HEK293 (cell line): Measurements from ENCODE around the gene PLIN5.

Source experiments
- CTCF ChIA-PET: fragments of 350-600 bp; formaldehyde crosslinking; extraction: SDS; loops from one replicate; lab custom pipeline; 2021; ENCODE audit warnings: antibody characterized with exemption; lab: Yijun Ruan, JAX
- POLR2A ChIA-PET: fragments of 300-600 bp; formaldehyde crosslinking; extraction: SDS; loops from one replicate; lab custom pipeline; 2020; ENCODE audit warnings: antibody characterized with exemption, inconsistent platforms; lab: Yijun Ruan, JAX
- H3K27ac ChIP-seq: fragments of 200-500 bp; sonication (Bioruptor generic); 2 replicates; pipeline ENCODE4 v1.5.1; 2014; ENCODE audit warnings: low read depth, low read length, control low read depth, inconsistent platforms; ENCODE audit errors: extremely low read depth
- H3K36me3 ChIP-seq, 2 experiments: fragments of 200-500 bp in 1 of 2; sonication (Bioruptor generic) in 1 of 2; 1 replicate in 1 of 2; 2 replicates in 1 of 2; pipeline ENCODE4 v1.5.1; 2014 to 2017; ENCODE audit warnings: inconsistent platforms in 2 of 2, low read length in 2 of 2; ENCODE audit not compliant: control insufficient read depth in 2 of 2, insufficient read depth in 1 of 2
- H3K4me1 ChIP-seq: fragments of 200-500 bp; sonication (Bioruptor generic); 2 replicates; pipeline ENCODE4 v1.5.1; 2014; ENCODE audit warnings: mild to moderate bottlenecking, low read length, inconsistent platforms; ENCODE audit not compliant: control insufficient read depth, insufficient read depth
- H3K4me3 ChIP-seq: 2 replicates; pipeline ENCODE4 v1.5.1; 2011; ENCODE audit warnings: low read depth, mild to moderate bottlenecking, control low read depth, low read length, moderate library complexity
- H3K9me3 ChIP-seq: fragments of 200-500 bp; sonication (Bioruptor generic); 2 replicates; pipeline ENCODE4 v1.5.1; 2014; ENCODE audit warnings: low read depth, low read length, inconsistent platforms; ENCODE audit not compliant: control insufficient read depth, insufficient read depth
- GLI4 ChIP-seq: fragments of 450-650 bp; formaldehyde crosslinking; IDR thresholded peaks from 2 replicates; pipeline ENCODE4 v1.5.1; 2016; ENCODE audit warnings: missing biosample characterization, missing genetic modification characterization
- PATZ1 ChIP-seq: fragments of 450-650 bp; formaldehyde crosslinking; IDR thresholded peaks from 2 replicates; pipeline ENCODE4 v1.5.1; 2016; ENCODE audit warnings: missing biosample characterization, missing genetic modification characterization
- SCRT2 ChIP-seq: fragments of 450-650 bp; formaldehyde crosslinking; IDR thresholded peaks from 2 replicates; pipeline ENCODE4 v1.5.1; 2016; ENCODE audit warnings: missing biosample characterization, missing genetic modification characterization
- SETDB1 ChIP-seq: IDR thresholded peaks from one replicate; pipeline ENCODE4 v1.6.1; 2017; ENCODE audit warnings: mild to moderate bottlenecking, low read length, moderate library complexity, mixed read lengths; ENCODE audit not compliant: insufficient read length
- WT1 ChIP-seq: fragments of 450-650 bp; formaldehyde crosslinking; IDR thresholded peaks from 2 replicates; pipeline ENCODE4 v1.5.1; 2016; ENCODE audit warnings: missing biosample characterization, missing genetic modification characterization
- ZBTB1 ChIP-seq: fragments of 450-650 bp; formaldehyde crosslinking; IDR thresholded peaks from 2 replicates; pipeline ENCODE4 v1.5.1; 2016; ENCODE audit warnings: missing biosample characterization, missing genetic modification characterization
- ZBTB17 ChIP-seq: fragments of 450-650 bp; formaldehyde crosslinking; IDR thresholded peaks from 2 replicates; pipeline ENCODE4 v1.5.1; 2016; ENCODE audit warnings: missing biosample characterization, missing genetic modification characterization
- ZBTB26 ChIP-seq: fragments of 450-650 bp; formaldehyde crosslinking; optimal IDR thresholded peaks from 2 replicates; pipeline ENCODE3; 2016; ENCODE audit warnings: missing biosample characterization, mild to moderate bottlenecking, missing genetic modification characterization
- ZNF23 ChIP-seq: fragments of 450-650 bp; formaldehyde crosslinking; IDR thresholded peaks from 2 replicates; pipeline ENCODE4 v1.5.1; 2016; ENCODE audit warnings: missing biosample characterization, missing genetic modification characterization, borderline replicate concordance
- ZNF239 ChIP-seq: fragments of 450-650 bp; formaldehyde crosslinking; IDR thresholded peaks from 2 replicates; pipeline ENCODE4 v1.5.1; 2016; ENCODE audit warnings: missing biosample characterization, missing genetic modification characterization
- ZNF350 ChIP-seq: fragments of 450-650 bp; formaldehyde crosslinking; IDR thresholded peaks from 2 replicates; pipeline ENCODE4 v1.5.0; 2017; ENCODE audit warnings: missing biosample characterization, mild to moderate bottlenecking, missing genetic modification characterization
- ZNF391 ChIP-seq: fragments of 450-650 bp; formaldehyde crosslinking; IDR thresholded peaks from 2 replicates; pipeline ENCODE4 v1.5.1; 2016; ENCODE audit warnings: low read depth, missing biosample characterization, missing genetic modification characterization, borderline replicate concordance
- ZNF558 ChIP-seq: fragments of 450-650 bp; formaldehyde crosslinking; IDR thresholded peaks from 2 replicates; pipeline ENCODE4 v1.5.1; 2016; ENCODE audit warnings: missing biosample characterization, missing genetic modification characterization
- ZNF626 ChIP-seq: fragments of 450-650 bp; sonication (Bioruptor Pico); formaldehyde crosslinking; IDR thresholded peaks from 2 replicates; pipeline ENCODE4 v1.5.1; 2018; ENCODE audit warnings: missing biosample characterization, missing genetic modification characterization, inconsistent platforms
- ZNF629 ChIP-seq: fragments of 450-650 bp; formaldehyde crosslinking; IDR thresholded peaks from 2 replicates; pipeline ENCODE4 v1.5.1; 2017; ENCODE audit warnings: missing biosample characterization, missing genetic modification characterization
- ZNF701 ChIP-seq: fragments of 450-650 bp; formaldehyde crosslinking; IDR thresholded peaks from 2 replicates; pipeline ENCODE4 v1.5.1; 2016; ENCODE audit warnings: missing biosample characterization, missing genetic modification characterization
- ZNF704 ChIP-seq: fragments of 450-650 bp; formaldehyde crosslinking; IDR thresholded peaks from 2 replicates; pipeline ENCODE4 v1.5.1; 2016; ENCODE audit warnings: missing biosample characterization, missing genetic modification characterization
- ZSCAN4 ChIP-seq: fragments of 450-650 bp; formaldehyde crosslinking; IDR thresholded peaks from 2 replicates; pipeline ENCODE4 v1.5.1; 2017; ENCODE audit warnings: missing biosample characterization, missing genetic modification characterization
- ZXDB ChIP-seq: fragments of 450-650 bp; formaldehyde crosslinking; IDR thresholded peaks from 2 replicates; pipeline ENCODE4 v1.5.1; 2016; ENCODE audit warnings: missing biosample characterization, missing genetic modification characterization

Gene PLIN5

GRCh38 chr19:4493104-4493928 is 41.7 kb downstream of the PLIN5 start (continued):
- TF ChIP-seq ZNF701 (tag by site-specific recombination) = no peak
- TF ChIP-seq WT1 (tag by site-specific recombination) = no peak
- peak; percentile 65 for TF ChIP-seq ZSCAN4 (tag by site-specific recombination)
- TF ChIP-seq ZNF239 = 0 out of 2 replicates have a peak, but pooled peaks have one; percentile 25
- TF ChIP-seq GLI4 (tag by site-specific recombination) = no peak
- no peak for TF ChIP-seq SCRT2 (tag by site-specific recombination)
- TF ChIP-seq SETDB1 = no peak
- no peak for TF ChIP-seq ZNF704 (tag by site-specific recombination)
- TF ChIP-seq PATZ1 (tag by site-specific recombination) = no peak
- TF ChIP-seq ZNF23 (tag by site-specific recombination) = no peak
- TF ChIP-seq ZNF629 (tag by site-specific recombination) = no peak
- TF ChIP-seq ZNF626 (tag by site-specific recombination) = no peak
- no peak for TF ChIP-seq ZBTB1
- TF ChIP-seq ZBTB17 = no peak
- TF ChIP-seq ZXDB = no peak
- TF ChIP-seq, all 188 proteins: peak for 5

GRCh38 chr19:4492337-4493103 is 42.5 kb downstream of the PLIN5 start:
- Histone ChIP-seq H3K9me3 (no peaks in the 10 kb centered on the region), H3K27ac (no peak overlapping the region), H3K36me3 (peaks cover 42 to 89% of the 10 kb centered on the region in 2 experiments; a peak in 2 of 3 replicates), H3K4me3 (no peak overlapping the region), H3K4me1 (no peaks in the 10 kb centered on the region)
- ChIA-PET POLR2A (no interaction called here), CTCF (no interaction called here)
- 0 out of 2 replicates have a peak, but pooled peaks have one; percentile 20 for TF ChIP-seq ZNF391 (tag by site-specific recombination)
- no peak for TF ChIP-seq ZNF350 (tag by site-specific recombination)
- no peak for TF ChIP-seq ZNF558 (tag by site-specific recombination)
- TF ChIP-seq ZBTB26 = peak; percentile 10
